ENCODE data around the gene TRIM62.

DNA sequence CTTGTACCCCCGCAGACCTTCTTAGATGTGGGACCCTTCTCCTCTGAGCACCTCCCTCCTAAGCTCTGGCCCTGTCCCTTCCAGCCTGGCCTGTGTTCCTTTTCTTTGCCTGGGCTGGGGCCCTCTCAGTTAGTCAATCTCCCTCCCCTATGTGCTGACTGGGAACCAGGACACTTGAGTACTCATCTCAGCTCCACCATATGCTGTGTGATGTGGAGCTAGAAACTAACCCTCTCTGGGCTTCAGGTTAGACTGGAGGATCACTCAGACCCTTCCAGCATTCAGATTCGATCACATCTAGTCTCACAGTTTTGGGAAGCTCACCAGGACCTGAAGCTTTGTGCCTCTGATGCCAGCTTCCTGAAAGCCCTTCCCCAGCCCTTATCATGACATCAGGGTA, 40.6 kb downstream of the TRIM62 start:
- TF ChIP-seq, protein P1, sequence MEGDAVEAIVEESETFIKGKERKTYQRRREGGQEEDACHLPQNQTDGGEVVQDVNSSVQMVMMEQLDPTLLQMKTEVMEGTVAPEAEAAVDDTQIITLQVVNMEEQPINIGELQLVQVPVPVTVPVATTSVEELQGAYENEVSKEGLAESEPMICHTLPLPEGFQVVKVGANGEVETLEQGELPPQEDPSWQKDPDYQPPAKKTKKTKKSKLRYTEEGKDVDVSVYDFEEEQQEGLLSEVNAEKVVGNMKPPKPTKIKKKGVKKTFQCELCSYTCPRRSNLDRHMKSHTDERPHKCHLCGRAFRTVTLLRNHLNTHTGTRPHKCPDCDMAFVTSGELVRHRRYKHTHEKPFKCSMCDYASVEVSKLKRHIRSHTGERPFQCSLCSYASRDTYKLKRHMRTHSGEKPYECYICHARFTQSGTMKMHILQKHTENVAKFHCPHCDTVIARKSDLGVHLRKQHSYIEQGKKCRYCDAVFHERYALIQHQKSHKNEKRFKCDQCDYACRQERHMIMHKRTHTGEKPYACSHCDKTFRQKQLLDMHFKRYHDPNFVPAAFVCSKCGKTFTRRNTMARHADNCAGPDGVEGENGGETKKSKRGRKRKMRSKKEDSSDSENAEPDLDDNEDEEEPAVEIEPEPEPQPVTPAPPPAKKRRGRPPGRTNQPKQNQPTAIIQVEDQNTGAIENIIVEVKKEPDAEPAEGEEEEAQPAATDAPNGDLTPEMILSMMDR (conservative IDR thresholded peaks at IDR 0.05; ENCODE audit: low read length), result no peak
- no peak for TF ChIP-seq EZH2phosphoT487 (IDR thresholded peaks at IDR 0.05; ENCODE audit: borderline replicate concordance, low read depth, low read length)
